Measurements from ENCODE around the gene SCD.

The SCD gene

DNA sequence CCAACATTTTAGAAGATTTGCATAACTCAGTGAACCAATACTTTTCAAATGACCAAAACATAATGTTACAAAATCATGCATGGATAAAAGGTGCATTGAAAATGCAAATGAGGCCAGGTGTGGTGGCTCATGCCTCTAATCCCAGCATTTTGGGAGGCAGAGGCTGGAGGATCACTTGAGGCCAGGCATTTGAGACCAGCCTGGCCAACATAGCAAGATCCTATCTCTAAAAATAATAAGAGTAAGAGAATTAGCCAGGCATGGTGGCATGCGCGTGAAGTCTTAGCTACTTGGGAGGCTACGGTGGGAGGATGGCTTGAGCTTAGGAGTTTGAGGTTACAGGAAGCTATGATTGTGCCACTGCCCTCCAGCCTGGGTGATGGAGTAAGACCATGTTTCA lies 33.4 kb downstream of the SCD start:
- H3K4me3 ChIP-seq (ENCODE audit: low read length) = no peak overlapping the region
- no peak for DNase-seq (ENCODE audit: low read depth, low spot score)

- no peak for DNase-seq (ENCODE audit: low read depth, low spot score)
- no peak overlapping the region for H3K4me3 ChIP-seq (ENCODE audit: low read length)
These were observed 35.5 kb downstream of the SCD start for GRCh38 chr10:100382553-100382952.

GRCh38 chr10:100383251-100383650 lies 36.2 kb downstream of the SCD start:
- DNase-seq (ENCODE audit: low read depth, low spot score) = no peak
- no peak overlapping the region for H3K4me3 ChIP-seq (ENCODE audit: low read length)

DNA sequence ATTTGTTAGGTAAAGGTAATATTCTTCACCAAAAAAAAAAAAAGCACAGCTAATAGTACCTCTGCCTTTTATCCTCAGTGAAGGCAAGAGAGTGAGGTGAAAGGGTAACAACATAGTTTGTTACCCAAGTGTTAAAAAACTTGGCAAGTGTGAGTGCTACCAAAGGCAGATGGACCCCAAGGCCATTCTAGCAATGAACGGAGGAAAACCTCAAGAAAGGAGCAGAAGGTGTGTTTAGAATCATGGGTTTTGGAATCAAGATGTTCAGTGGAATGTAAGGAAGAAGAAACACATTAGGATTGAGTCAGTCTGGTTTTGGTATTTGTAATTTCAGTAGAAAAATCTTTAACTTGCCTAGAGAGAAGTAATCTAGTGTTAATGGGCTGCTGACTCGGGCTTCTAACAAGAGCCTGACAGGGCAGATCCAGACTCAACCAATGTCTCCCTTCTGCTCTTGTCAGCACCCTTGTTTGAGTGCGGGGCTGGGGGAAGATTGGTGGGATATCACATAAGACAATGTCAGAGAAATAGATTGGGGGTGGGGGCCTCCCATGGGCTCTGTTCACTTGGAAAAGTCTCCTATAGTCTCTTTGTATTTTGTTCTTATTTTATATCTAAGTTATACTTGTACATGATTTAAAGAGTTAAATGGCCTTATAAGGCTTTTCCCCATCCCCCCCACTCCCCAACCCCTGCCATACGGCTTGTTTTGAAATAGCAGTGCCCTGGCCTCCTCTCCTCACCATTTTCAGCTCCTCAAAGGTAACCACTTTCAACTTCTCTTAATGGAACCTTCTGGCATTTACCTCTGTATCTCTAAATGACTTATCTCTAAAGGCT lies 44.4 kb downstream of the SCD start:
- H3K4me3 ChIP-seq (ENCODE audit: low read length) = no peak overlapping the region
- no peak for DNase-seq (ENCODE audit: low read depth, low spot score)

DNA sequence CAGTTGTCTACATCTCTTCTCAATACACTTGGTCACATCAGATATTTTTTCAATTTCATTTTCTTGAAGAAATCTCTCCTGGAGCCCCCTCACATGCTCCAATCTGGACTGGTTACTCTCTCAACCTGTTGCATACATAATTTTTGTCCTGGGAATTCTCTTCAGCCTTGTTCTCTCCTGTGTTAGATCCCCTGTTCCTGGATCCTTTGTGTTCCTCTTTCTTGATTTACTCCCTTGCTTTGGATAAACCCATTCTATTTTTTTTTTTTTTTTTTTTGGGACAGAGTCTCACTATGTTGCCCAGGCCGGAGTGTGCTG lies 45.6 kb downstream of the SCD start:
- H3K4me3 ChIP-seq (ENCODE audit: low read length) = no peak overlapping the region
- no peak for DNase-seq (ENCODE audit: low read depth, low spot score)

DNA sequence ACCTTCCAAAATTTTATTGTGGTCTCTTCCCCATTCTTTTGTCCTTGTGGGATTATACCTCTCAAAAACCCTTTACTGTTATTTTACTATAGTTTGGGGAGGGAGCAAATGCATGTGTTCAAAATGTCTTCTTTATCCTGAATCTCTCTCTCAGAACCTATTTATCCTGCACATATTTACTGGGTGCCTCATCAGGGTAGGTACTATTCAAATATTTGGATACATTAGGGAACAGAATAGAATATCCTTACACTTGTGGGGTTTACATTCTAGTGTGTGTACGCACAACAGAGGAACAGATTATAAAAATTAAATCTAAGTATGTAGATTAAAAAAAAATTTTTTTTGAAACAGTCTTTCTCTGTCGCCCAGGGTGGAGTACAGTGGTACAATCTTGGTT lies 48.6 kb downstream of the SCD start:
- DNase-seq (ENCODE audit: low read depth, low spot score) = no peak
- no peak overlapping the region for H3K4me3 ChIP-seq (ENCODE audit: low read length)

GRCh38 chr10:100396605-100397004 lies 49.6 kb downstream of the SCD start:
- no peak for DNase-seq (ENCODE audit: low read depth, low spot score)
- no peak overlapping the region for H3K4me3 ChIP-seq (ENCODE audit: low read length)

- H3K4me3 ChIP-seq (ENCODE audit: low read length) = no peak overlapping the region
- no peak for DNase-seq (ENCODE audit: low read depth, low spot score)
These were observed 54.7 kb downstream of the SCD start for GRCh38 chr10:100401631-100402328.

- no peak for DNase-seq (ENCODE audit: low read depth, low spot score)
- no peak overlapping the region for H3K4me3 ChIP-seq (ENCODE audit: low read length)
These were observed 56.7 kb downstream of the SCD start for GRCh38 chr10:100403734-100404133.

DNA sequence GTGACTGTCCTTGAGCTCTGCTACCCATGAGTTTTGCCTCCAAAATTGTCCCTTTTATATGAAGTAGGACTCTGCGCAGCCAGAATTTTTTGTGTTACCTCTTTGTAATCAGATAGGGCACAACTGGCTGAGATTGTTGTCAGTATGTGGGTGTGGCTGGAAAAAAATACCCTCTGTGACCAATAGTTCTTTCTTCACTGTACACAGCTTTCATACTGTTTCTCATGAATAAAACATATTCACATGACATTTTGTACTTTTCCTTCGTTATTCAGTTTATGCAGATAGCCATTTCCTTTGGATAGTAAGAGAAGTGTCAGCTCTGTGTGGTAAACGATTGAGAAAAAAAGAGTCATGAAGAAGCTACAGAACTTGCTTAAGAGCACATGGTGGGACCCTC lies 66.1 kb downstream of the SCD start:
- H3K4me3 ChIP-seq (ENCODE audit: low read length) = no peak overlapping the region
- no peak for DNase-seq (ENCODE audit: low read depth, low spot score)

All from Jurkat, Clone E6-1 (cell line).